Panc1 (cell line): ENCODE results near the gene CPNE4. TPM values are rescaled to one million over a fixed set of nuclear protein-coding genes. Genes with fewer than 3 reads are reported as not detected.

Experiments used
- ATAC-seq: fragments of 200-7000 bp; cut with Tn5 transposase; 2 replicates; pipeline ENCODE4 v1.9.1; 2020; ENCODE audit warnings: mild to moderate bottlenecking, moderate library complexity
- BruUV-seq: library from RNA; stranded (reverse); fragments of 400-500 nt; replicated peaks from 2 replicates; lab custom pipeline; 2021; lab: Mats Ljungman, UMichigan
- CTCF ChIA-PET: fragments of 300-600 bp; sonication (Branson Sonifier 250); formaldehyde crosslinking; loops from one replicate; lab custom pipeline; 2022; ENCODE audit warnings: antibody characterized with exemption; lab: Charles Lee
- POLR2A ChIA-PET: fragments of 300-600 bp; sonication (Branson Sonifier 250); formaldehyde crosslinking; loops from one replicate; lab custom pipeline; 2022; ENCODE audit warnings: antibody characterized with exemption; lab: Charles Lee
- DNase-seq: peaks from one replicate; pipeline ENCODE4 v3.0.0-alpha.2; 2010; ENCODE audit warnings: low read depth, low spot score
- H3K27ac ChIP-seq: 2 replicates; pipeline ENCODE4 v1.5.1; 2011; ENCODE audit warnings: mild to moderate bottlenecking, low read length, inconsistent platforms
- H3K27me3 ChIP-seq: fragments of 200-500 bp; sonication (Bioruptor generic); 2 replicates; pipeline ENCODE4 v1.6.0; 2014; ENCODE audit warnings: low read length, inconsistent platforms; ENCODE audit not compliant: control insufficient read depth, insufficient read depth
- H3K36me3 ChIP-seq: fragments of 200-500 bp; sonication (Bioruptor generic); 2 replicates; pipeline ENCODE4 v1.5.1; 2014; ENCODE audit warnings: inconsistent platforms, mild to moderate bottlenecking, low read length, moderate library complexity; ENCODE audit not compliant: control insufficient read depth, insufficient read depth
- H3K4me1 ChIP-seq: 2 replicates; pipeline ENCODE4 v1.5.1; 2011; ENCODE audit warnings: inconsistent platforms, mild to moderate bottlenecking, low read length, moderate library complexity; ENCODE audit not compliant: control insufficient read depth, insufficient read depth
- H3K4me3 ChIP-seq, 2 experiments: 2 replicates each; pipeline ENCODE4 v1.5.1; 2011 to 2012; ENCODE audit warnings: low read depth in 2 of 2, low read length in 2 of 2, mild to moderate bottlenecking in 2 of 2, inconsistent platforms in 1 of 2, moderate library complexity in 1 of 2
- H3K9me3 ChIP-seq: fragments of 200-500 bp; sonication (Bioruptor generic); 2 replicates; pipeline ENCODE4 v1.5.1; 2014; ENCODE audit warnings: low read depth, mild to moderate bottlenecking, inconsistent platforms, low read length, moderate library complexity; ENCODE audit not compliant: control insufficient read depth, insufficient read depth
- CTCF ChIP-seq: fragments of 450-650 bp; IDR thresholded peaks from 2 replicates; pipeline ENCODE4 v1.5.1; 2017; ENCODE audit warnings: mild to moderate bottlenecking
- POLR2AphosphoS5 ChIP-seq: IDR thresholded peaks from 2 replicates; pipeline ENCODE4 v1.6.1; 2012; ENCODE audit warnings: mild to moderate bottlenecking, low read depth, low read length, moderate library complexity
- REST ChIP-seq, 2 experiments: IDR thresholded peaks; 2 replicates each; pipeline ENCODE4 v1.6.1; 2011 to 2012; ENCODE audit warnings: low read depth in 2 of 2, control low read depth in 1 of 2, low read length in 1 of 2, mild to moderate bottlenecking in 1 of 2, moderate library complexity in 1 of 2; ENCODE audit not compliant: insufficient read depth in 1 of 2
- SIN3A ChIP-seq: IDR thresholded peaks from 2 replicates; pipeline ENCODE4 v1.6.1; 2012; ENCODE audit warnings: low read depth, mild to moderate bottlenecking, low read length, moderate library complexity, borderline replicate concordance; ENCODE audit not compliant: insufficient read depth
- TCF7L2 ChIP-seq: IDR thresholded peaks from 2 replicates; pipeline ENCODE4 v1.6.1; 2011; ENCODE audit warnings: mild to moderate bottlenecking, low read depth, low read length, inconsistent platforms
- in situ Hi-C: cut with HindIII; loops from 2 replicates; pipeline ENCODE4 v1.10.0; 2016; ENCODE audit warnings: low sequenced_read_pairs, low pct_unique_long_range_greater_than_20kb
- intact Hi-C: fragments of 100-400 bp; cut with micrococcal nuclease; formaldehyde crosslinking; loops from one replicate; pipeline ENCODE4 v1.10.0; 2022; ENCODE audit not compliant: unreplicated experiment
- total RNA-seq: library from RNA; stranded (reverse); gene quantifications from one replicate; pipeline ENCODE4 v1.2.1, GENCODE V29; 2021; ENCODE audit not compliant: unreplicated experiment

The CPNE4 gene
- total RNA-seq, 1 experiment from 2014 or later: not detected

- DNase-seq (no peak), ATAC-seq (no peak)
- no peak overlapping the region for H3K27ac ChIP-seq
- no peaks in the 10 kb centered on the region for H3K36me3 ChIP-seq
- ChIA-PET POLR2A (no interaction called here), CTCF (no interaction called here)
- no peak overlapping the region for H3K4me3 ChIP-seq
- TF ChIP-seq POLR2AphosphoS5 (no peak), TCF7L2 (no peak), SIN3A (no peak), CTCF (no peak), REST (IDR thresholded peaks at IDR 0.05; ENCODE audit: insufficient read depth in 1 of 2, low read depth in 2 of 2, low read length in 1 of 2) (no peak)
- in situ Hi-C loops (no loop called here), intact Hi-C loops (no loop called here)
- H3K9me3 ChIP-seq: no peaks in the 10 kb centered on the region
- H3K27me3 ChIP-seq: peaks cover 4% of the 10 kb centered on the region; the same call in 1 of the 2 replicates
- no peaks in the 10 kb centered on the region for H3K4me1 ChIP-seq
- BruUV-seq: no TSS peak
Measured at GRCh38 chr3:131608296-131608695, 426.5 kb downstream of the CPNE4 start.

GRCh38 chr3:131605916-131606315 is 428.9 kb downstream of the CPNE4 start:
- in situ Hi-C loops: no loop called here
- DNase-seq (no peak), ATAC-seq (no peak)
- no peaks in the 10 kb centered on the region for H3K36me3 ChIP-seq
- H3K9me3 ChIP-seq: no peaks in the 10 kb centered on the region
- POLR2A ChIA-PET: no interaction called here
- no peak overlapping the region for H3K27ac ChIP-seq
- CTCF ChIA-PET: no interaction called here
- peaks cover 4% of the 10 kb centered on the region; the same call in 1 of the 2 replicates for H3K27me3 ChIP-seq
- intact Hi-C loops: no loop called here
- H3K4me3 ChIP-seq: no peak overlapping the region
- no peaks in the 10 kb centered on the region for H3K4me1 ChIP-seq
- TF ChIP-seq POLR2AphosphoS5 (no peak), CTCF (no peak), SIN3A (no peak), REST (IDR thresholded peaks at IDR 0.05; ENCODE audit: insufficient read depth in 1 of 2, low read depth in 2 of 2, low read length in 1 of 2) (no peak), TCF7L2 (no peak)
- no TSS peak for BruUV-seq
